Testis (tissue), 2 donors: ENCODE results near the gene KCNJ10.

ENCODE experiments used
- POLR2A ChIP-seq: fragments of 450-650 bp; IDR thresholded peaks from one replicate; pipeline ENCODE4 v1.6.1; 2017; ENCODE audit warnings: antibody characterized with exemption, mild to moderate bottlenecking, moderate library complexity
- TF ChIP-seq, protein P1 (sequence below), 3 experiments: fragments of 450-650 bp in 2 of 3; fragments of 200-600 bp in 1 of 3; sonication (generic) in 1 of 3; IDR thresholded peaks; one replicate each; pipeline ENCODE4 v1.5.1; 2016 to 2019; ENCODE audit warnings: antibody characterized with exemption in 3 of 3, mild to moderate bottlenecking in 2 of 3, moderate library complexity in 1 of 3

DNA sequence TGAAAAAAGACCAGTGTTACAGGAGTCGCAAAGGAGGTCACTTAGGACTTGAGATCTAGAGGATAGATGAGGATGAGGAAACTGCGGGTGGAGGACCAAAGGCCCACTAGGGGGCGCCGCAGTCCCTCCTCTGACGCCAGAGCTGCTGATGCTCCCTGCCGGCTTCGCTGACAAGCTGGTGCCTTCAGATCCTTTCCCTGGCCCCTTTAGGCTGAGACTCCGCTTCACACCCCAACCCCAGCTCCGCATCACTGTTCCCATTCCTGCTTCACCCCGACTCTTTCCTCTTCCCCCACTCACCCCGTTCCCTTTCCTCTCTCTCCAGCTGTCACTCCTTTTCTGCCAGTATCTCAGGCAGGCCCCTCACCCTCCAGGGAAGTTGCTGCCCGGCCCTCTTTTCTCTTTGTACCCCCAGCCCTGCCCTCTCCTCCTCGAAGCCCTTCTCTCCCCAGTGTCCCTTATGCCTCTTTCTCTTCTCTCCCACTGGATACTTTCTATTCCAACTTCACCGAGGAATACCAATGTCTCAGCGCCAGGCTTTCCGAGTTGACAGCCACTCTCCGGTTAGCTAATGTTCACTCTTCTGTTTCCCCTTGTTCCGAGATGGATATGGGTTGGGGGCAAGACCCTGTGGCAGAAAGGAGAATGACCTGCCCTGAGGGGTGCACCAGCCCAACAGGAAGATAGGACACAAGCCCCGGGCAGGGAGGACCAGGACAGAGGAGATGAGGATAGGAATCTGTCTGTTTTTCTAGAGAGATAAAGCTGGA is 15.9 kb upstream of the KCNJ10 start:
- TF ChIP-seq POLR2A, result no peak
- TF ChIP-seq, protein P1, sequence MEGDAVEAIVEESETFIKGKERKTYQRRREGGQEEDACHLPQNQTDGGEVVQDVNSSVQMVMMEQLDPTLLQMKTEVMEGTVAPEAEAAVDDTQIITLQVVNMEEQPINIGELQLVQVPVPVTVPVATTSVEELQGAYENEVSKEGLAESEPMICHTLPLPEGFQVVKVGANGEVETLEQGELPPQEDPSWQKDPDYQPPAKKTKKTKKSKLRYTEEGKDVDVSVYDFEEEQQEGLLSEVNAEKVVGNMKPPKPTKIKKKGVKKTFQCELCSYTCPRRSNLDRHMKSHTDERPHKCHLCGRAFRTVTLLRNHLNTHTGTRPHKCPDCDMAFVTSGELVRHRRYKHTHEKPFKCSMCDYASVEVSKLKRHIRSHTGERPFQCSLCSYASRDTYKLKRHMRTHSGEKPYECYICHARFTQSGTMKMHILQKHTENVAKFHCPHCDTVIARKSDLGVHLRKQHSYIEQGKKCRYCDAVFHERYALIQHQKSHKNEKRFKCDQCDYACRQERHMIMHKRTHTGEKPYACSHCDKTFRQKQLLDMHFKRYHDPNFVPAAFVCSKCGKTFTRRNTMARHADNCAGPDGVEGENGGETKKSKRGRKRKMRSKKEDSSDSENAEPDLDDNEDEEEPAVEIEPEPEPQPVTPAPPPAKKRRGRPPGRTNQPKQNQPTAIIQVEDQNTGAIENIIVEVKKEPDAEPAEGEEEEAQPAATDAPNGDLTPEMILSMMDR (IDR thresholded peaks at IDR 0.05), result peak; percentile 47 to 82 (median 79)
